OCI-LY3 (cell line): ENCODE data around the gene PCED1B.

ENCODE experiments used
- CTCF ChIP-seq: fragments of 200-600, 300-600 bp; sonication (generic); IDR thresholded peaks from 2 replicates; pipeline ENCODE4 v1.5.1; 2014; ENCODE audit warnings: antibody characterized with exemption, low read length, low read depth
- EZH2phosphoT487 ChIP-seq: fragments of 200-600 bp; shearing (Covaris generic); IDR thresholded peaks from 2 replicates; pipeline ENCODE4 v1.6.1; 2018; ENCODE audit warnings: antibody characterized with exemption, mixed run types, low read depth

- TF ChIP-seq CTCF: no peak
- no peak for TF ChIP-seq EZH2phosphoT487
Measured at GRCh38 chr12:47107926-47108325, 28.5 kb downstream of the PCED1B start.
